IgD-negative memory B cell (primary cell): ENCODE data around the gene NR6A1. TPM values are rescaled to one million over a fixed set of nuclear protein-coding genes. Genes with fewer than 3 reads are reported as not detected.

Source experiments
- H3K27ac Mint-ChIP-seq, 3 donors: one replicate each; pipeline ENCODE4 v1.8.0; 2020 to 2022; ENCODE audit warnings: mild to moderate bottlenecking in 3 of 3, mixed read lengths in 3 of 3, moderate library complexity in 1 of 3
- H3K27me3 Mint-ChIP-seq: one replicate; pipeline ENCODE4 v1.8.0; 2021; ENCODE audit warnings: mixed read lengths
- H3K36me3 Mint-ChIP-seq: one replicate; pipeline ENCODE4 v1.8.0; 2020; ENCODE audit warnings: mild to moderate bottlenecking, mixed read lengths
- H3K4me1 Mint-ChIP-seq, 3 donors: one replicate each; pipeline ENCODE4 v1.8.0; 2020 to 2022; ENCODE audit warnings: mixed read lengths in 3 of 3, mild to moderate bottlenecking in 1 of 3
- H3K4me3 Mint-ChIP-seq, 4 donors: one replicate each; pipeline ENCODE4 v1.8.0; 2020 to 2022; ENCODE audit warnings: mild to moderate bottlenecking in 4 of 4, mixed read lengths in 4 of 4, moderate library complexity in 3 of 4
- H3K9me3 Mint-ChIP-seq, 3 donors: one replicate each; pipeline ENCODE4 v1.8.0; 2020 to 2021; ENCODE audit warnings: mixed read lengths in 3 of 3, mild to moderate bottlenecking in 1 of 3
- polyA plus RNA-seq: library from polyadenylated mRNA; unstranded; fragments of 300-500 nt; fragmentation: Illumina TruSeq; gene quantifications from one replicate; pipeline ENCODE4 v1.2.3, GENCODE V29; 2021

NR6A1 gene
- polyA plus RNA-seq, 1 donor from 2014 or later, result 0.03 TPM

DNA sequence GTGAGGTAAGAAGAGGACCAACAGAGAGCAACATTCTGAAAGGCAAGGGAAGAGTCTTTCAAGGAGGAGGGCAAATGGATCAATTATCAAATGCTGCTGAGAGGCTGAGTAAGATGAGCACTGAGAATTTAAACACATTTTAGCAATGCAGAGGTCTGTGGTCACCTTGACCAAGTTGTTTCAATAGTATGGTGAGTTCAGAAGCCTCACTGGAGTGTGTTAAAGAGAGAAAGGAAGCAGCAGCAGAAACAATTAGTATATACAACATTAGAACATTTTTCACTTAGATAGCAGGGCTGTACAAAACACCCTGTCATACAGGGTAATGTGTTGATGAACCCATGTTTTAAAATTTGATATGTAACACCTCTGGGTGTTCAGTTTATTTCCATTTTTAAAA lies 131.5 kb downstream of the NR6A1 start:
- no peaks in the 10 kb centered on the region for H3K27me3 Mint-ChIP-seq
- no peak overlapping the region for H3K4me3 Mint-ChIP-seq
- H3K4me1 Mint-ChIP-seq, result no peaks in the 10 kb centered on the region
- H3K27ac Mint-ChIP-seq, result no peak overlapping the region
- peaks cover 0 to under 1% (median 0%) of the 10 kb centered on the region in 3 donors for H3K9me3 Mint-ChIP-seq
- H3K36me3 Mint-ChIP-seq, result no peaks in the 10 kb centered on the region

DNA sequence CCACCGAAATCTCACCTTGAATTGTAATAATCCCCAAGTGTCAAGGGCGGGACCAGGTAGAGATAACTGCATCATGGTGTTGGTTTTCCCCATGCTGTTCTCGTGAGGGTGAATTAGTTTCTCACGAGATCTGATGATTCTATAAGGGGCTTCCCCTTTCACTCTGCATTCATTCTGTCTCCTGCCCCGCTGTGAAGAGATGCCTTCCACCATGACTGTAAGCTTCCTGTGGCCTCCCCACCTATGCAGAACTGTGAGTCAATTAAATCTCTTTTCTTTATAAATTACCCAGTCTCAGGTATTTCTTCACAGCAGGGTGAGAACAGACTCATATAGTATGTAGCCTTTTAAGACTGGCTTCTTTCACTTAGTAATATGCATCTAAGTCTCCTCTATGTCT lies 135.8 kb downstream of the NR6A1 start:
- Mint-ChIP-seq H3K27me3 (peaks cover 1% of the 10 kb centered on the region), H3K4me3 (no peak overlapping the region), H3K36me3 (no peaks in the 10 kb centered on the region), H3K27ac (no peak overlapping the region), H3K4me1 (no peaks in the 10 kb centered on the region), H3K9me3 (no peaks in the 10 kb centered on the region)

DNA sequence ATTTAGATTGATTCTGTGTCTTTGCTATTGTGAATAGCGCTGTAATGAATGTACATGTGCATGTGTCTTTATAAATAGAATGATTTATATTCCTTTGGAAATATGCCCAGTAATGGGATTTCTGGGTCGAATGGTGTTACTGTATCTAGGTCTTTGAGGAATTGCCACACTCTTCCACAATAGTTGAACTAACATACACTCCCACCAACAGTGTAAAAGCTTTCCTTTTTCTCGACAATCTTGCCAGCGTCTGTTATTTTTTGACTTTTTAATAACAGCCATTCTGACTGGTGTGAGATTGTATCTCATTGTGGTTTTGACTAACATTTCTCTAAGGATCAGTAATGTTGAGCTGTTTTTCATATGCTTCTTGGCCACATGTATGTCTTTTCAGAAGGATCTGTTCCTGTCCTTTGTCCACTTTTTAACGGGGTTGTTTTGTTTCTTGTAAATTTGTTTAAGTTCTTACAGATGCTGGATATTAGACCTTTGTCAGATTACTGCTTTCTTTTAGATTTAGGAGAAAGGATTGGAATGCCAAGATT lies 139.0 kb downstream of the NR6A1 start:
- H3K9me3 Mint-ChIP-seq, result no peaks in the 10 kb centered on the region
- H3K27me3 Mint-ChIP-seq, result peaks cover 1% of the 10 kb centered on the region
- peak overlapping the region in 1 of 3 donors; percentile 2 for H3K27ac Mint-ChIP-seq
- no peaks in the 10 kb centered on the region for H3K4me1 Mint-ChIP-seq
- H3K4me3 Mint-ChIP-seq, result no peak overlapping the region
- no peaks in the 10 kb centered on the region for H3K36me3 Mint-ChIP-seq

DNA sequence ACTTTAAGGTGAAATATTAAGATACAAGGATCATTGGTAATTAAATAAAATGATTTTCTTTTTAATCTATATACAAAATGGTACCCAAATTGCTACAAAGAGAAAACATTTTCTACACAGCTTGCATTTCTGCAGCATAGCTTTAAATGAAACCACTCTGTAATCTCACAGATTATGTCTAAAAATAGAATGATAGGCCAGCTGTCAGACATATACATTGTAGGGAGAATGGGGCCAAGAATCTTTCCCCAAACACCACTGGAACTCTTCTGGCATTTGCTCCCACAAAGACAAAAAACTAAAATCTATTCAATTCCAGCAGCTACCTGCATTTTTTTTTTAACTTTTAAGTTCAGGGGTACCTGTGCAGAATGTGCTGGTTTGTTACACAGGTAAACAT lies 139.8 kb downstream of the NR6A1 start:
- peaks cover 1% of the 10 kb centered on the region for H3K27me3 Mint-ChIP-seq
- no peak overlapping the region for H3K27ac Mint-ChIP-seq
- H3K9me3 Mint-ChIP-seq, result no peaks in the 10 kb centered on the region
- H3K36me3 Mint-ChIP-seq, result no peaks in the 10 kb centered on the region
- H3K4me1 Mint-ChIP-seq, result no peaks in the 10 kb centered on the region
- no peak overlapping the region for H3K4me3 Mint-ChIP-seq

DNA sequence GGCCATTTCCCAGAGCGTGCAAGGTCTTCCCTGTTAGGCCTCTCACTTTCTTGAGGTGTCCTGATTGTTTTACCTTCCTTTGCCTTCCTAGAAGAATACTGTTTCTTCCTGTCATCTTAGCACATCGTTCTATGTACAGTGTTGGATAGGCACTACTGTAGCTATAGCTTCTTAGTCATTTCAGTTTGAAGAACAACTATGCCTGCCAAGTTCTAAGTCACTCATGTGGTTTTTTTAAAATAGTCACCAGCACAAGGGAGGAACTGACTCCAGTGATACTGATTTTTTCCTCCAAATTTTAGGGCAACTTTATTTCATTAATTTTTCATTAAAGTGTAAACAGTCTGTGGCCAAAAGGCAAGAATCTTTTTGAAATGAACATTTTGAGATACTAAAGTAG lies 141.5 kb downstream of the NR6A1 start:
- Mint-ChIP-seq H3K4me1 (no peaks in the 10 kb centered on the region), H3K4me3 (no peak overlapping the region), H3K27ac (no peak overlapping the region), H3K27me3 (peaks cover 3% of the 10 kb centered on the region), H3K9me3 (no peaks in the 10 kb centered on the region), H3K36me3 (no peaks in the 10 kb centered on the region)

DNA sequence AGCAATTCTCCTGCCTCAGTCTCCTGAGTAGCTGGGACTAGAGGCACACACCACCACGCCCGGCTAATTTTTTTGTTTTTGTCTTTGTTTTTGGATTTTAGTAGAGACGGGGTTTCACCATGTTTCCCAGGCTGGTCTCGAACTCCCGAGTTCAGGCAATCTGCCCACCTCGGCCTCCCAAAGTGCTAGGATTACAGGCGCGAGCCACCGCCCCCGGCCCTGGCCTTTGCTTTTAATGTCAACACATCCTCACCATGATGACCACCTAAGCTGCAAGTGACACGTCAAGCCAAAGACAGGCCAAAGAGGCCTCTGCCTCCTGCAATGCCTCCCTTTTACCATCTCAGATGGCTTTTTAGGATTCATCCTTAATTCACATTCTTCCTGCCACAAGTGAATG lies 142.4 kb downstream of the NR6A1 start:
- H3K36me3 Mint-ChIP-seq, result no peaks in the 10 kb centered on the region
- no peak overlapping the region for H3K27ac Mint-ChIP-seq
- no peak overlapping the region for H3K4me3 Mint-ChIP-seq
- H3K9me3 Mint-ChIP-seq, result no peaks in the 10 kb centered on the region
- H3K27me3 Mint-ChIP-seq, result peaks cover 3% of the 10 kb centered on the region
- H3K4me1 Mint-ChIP-seq, result no peaks in the 10 kb centered on the region

DNA sequence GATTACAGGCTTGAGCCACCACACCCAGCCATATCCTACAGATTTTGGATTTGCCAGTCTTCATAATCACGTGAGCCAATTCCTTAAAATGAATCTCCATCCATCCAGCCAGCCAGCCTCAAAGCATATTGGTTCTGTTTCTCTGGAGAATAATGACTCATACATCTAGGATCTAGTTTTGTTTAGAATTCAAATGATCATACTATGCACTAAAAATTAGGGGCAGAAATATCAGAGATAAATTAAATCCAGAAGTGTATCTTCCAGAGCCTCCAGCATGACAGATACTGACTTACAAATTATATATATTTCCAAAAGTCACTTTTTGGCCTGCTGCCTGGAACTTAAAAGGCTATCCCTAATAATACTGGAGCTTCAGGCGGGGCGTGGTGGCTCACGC lies 144.8 kb downstream of the NR6A1 start:
- H3K4me1 Mint-ChIP-seq, result no peaks in the 10 kb centered on the region
- H3K9me3 Mint-ChIP-seq, result no peaks in the 10 kb centered on the region
- no peaks in the 10 kb centered on the region for H3K36me3 Mint-ChIP-seq
- H3K27me3 Mint-ChIP-seq, result peaks cover 1% of the 10 kb centered on the region
- no peak overlapping the region for H3K27ac Mint-ChIP-seq
- no peak overlapping the region for H3K4me3 Mint-ChIP-seq

DNA sequence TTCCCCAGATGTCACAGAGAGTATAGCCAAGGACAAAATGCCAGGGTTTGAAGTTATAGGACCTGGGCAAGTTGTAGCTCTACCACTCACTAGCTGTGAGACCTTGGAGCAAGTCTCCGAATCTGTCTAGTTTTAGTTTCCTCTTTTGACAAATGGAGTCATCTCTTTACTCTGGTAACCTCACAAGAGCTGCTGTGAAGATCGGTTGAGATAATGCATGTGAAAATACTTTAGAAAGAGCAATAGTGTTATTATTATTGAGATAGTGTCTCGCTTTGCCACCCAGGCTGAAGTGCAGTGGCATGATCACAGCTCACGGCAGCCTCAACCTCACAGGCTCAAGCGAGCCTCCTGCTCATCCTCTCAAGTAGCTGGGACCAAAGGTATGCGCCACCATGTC lies 146.0 kb downstream of the NR6A1 start:
- Mint-ChIP-seq H3K9me3 (no peaks in the 10 kb centered on the region), H3K4me1 (no peaks in the 10 kb centered on the region), H3K4me3 (no peak overlapping the region), H3K36me3 (no peaks in the 10 kb centered on the region), H3K27ac (no peak overlapping the region), H3K27me3 (peaks cover 1% of the 10 kb centered on the region)

DNA sequence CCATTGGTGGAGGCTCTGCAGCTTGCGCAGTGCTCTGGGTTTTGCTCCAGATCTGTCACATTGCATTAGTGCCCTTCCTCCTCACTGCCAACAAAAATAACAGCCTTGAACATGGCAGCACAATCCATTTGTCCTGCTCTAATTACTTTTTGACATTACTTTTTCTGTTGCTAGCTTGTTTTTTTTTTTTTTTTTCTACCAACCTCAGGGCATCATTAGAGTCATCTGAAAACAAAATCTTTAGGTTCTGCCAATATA lies 146.4 kb downstream of the NR6A1 start:
- H3K27ac Mint-ChIP-seq, result no peak overlapping the region
- H3K4me1 Mint-ChIP-seq, result no peaks in the 10 kb centered on the region
- no peak overlapping the region for H3K4me3 Mint-ChIP-seq

DNA sequence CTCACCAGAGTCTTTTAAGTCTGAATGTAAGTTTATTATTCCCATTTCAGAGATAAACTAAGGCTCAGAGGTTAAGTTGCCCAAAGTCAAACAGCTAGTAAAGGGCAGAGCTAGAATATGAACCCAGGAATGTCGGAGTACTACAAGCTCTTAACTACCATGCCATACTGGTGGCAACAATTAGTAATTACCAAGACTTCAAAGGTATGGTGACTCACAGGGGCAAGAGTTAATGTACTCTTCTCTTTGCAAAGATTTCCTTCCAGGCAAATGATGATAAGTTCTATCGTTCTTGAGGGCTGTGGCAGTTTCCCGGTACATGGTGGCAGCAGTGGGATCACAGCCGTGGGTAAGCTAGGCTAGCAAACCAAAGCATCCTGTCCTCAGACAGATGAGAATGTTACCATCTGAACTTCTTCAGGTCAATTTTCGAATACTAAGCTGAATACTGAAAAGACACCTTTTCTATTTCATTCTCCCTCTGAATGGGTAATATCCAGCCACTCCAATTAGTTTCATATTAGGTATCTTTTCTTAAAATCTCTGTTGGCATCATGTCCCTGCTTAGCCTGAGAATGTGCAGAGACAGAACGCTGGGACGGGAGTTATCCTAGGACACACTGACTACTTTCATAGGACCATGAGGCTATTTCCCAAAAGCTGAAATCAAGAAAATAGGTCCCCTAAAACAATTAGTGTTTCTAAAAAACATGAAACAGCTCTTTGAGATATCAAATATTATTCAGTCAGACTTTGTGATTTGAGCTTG lies 147.0 kb downstream of the NR6A1 start:
- no peaks in the 10 kb centered on the region for H3K9me3 Mint-ChIP-seq
- no peak overlapping the region for H3K4me3 Mint-ChIP-seq
- H3K27me3 Mint-ChIP-seq, result peaks cover 1% of the 10 kb centered on the region
- no peaks in the 10 kb centered on the region for H3K36me3 Mint-ChIP-seq
- no peaks in the 10 kb centered on the region for H3K4me1 Mint-ChIP-seq
- H3K27ac Mint-ChIP-seq, result no peak overlapping the region

More for the DNA sequence above, 146.4 kb downstream of the NR6A1 start:
- Mint-ChIP-seq H3K27me3 (peaks cover 1% of the 10 kb centered on the region), H3K36me3 (no peaks in the 10 kb centered on the region), H3K9me3 (no peaks in the 10 kb centered on the region)

DNA sequence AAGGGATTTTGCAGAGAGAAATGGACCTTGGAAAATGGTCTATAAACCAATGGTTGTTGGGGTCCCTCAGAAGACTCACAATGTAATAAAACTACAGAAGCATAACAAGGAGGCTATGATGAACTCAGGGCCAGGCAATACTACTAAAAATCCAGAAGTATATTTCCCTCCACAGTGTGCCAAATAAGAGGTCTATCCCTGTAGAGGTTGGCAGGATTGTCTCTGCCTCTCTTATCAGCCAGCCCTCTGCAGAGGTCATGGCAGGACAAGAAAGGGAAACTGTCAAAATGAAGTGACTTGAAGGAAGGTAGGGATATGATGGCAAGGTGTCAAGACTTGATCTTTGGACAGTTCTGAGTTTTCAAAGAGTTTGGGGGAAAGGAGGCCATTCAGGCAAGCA lies 148.2 kb downstream of the NR6A1 start:
- no peak overlapping the region for H3K4me3 Mint-ChIP-seq
- no peak overlapping the region for H3K27ac Mint-ChIP-seq
- peaks cover 1% of the 10 kb centered on the region for H3K27me3 Mint-ChIP-seq
- H3K4me1 Mint-ChIP-seq, result no peaks in the 10 kb centered on the region
- no peaks in the 10 kb centered on the region for H3K9me3 Mint-ChIP-seq
- H3K36me3 Mint-ChIP-seq, result no peaks in the 10 kb centered on the region

DNA sequence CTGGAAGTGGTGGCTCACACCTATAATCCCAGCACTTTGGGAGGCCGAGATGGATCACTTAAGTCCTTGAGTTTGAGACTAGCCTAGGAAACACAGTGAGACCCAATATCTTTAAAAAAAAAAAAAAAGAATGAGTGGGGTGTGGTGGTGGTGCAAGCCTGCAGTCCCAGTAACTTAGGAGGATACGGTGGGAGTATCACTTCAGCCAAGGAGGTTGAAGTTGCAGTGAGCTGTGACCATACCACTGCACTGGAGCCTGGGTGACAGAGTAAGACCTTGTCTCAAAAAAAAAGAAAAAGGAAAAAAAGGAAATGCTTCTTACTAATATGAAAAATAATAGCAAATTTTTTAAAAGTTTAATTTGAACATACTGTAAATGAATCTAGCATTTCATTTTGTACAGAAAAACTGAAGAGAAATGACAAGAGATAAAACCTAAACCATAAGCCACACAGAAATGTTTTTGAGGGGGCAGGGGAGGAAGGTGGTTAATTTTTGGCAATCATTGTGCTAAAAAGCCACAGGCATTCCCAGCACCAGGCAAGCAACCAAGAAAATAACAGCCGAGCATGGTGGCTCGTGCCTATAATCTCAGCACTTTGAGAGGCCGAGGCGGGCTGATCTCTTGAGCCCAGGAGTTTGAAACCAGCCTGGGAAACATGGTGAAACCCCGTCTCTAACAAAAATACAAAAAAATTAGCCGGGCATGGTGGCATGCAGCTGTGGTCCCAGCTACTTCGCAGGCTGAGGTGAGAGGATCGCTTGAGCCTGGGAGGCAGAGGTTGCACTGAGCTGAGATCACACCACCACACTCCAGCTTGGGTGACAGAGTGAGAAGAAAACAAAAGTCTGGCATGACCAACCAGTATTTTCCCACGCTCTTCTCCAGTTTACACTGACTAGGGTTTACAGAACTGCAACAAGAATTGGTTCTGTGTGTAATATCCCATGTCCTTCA lies 149.5 kb downstream of the NR6A1 start:
- Mint-ChIP-seq H3K9me3 (no peaks in the 10 kb centered on the region), H3K4me1 (no peaks in the 10 kb centered on the region), H3K27me3 (peaks cover 1% of the 10 kb centered on the region), H3K27ac (no peak overlapping the region), H3K36me3 (no peaks in the 10 kb centered on the region), H3K4me3 (no peak overlapping the region)

DNA sequence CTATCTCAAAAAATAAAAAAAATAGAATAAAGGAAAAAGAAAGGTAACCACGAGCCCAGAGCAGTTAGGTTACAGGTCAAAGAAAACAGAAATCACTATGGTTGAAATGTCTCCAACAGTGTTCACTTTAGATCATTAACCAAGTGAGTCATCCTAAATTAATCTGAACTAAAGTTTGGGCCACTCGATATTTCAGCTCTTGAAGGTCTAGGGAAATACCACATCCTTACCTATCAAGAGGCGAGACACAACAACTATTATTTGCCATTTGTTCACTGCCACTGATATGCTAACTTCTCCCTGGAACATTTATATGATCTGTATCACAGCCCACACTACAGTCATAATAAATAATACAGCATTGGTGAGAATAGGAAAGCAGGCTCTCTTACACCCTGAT lies 152.6 kb downstream of the NR6A1 start:
- H3K4me3 Mint-ChIP-seq, result no peak overlapping the region
- no peaks in the 10 kb centered on the region for H3K36me3 Mint-ChIP-seq
- H3K27ac Mint-ChIP-seq, result no peak overlapping the region
- no peaks in the 10 kb centered on the region for H3K4me1 Mint-ChIP-seq
- no peaks in the 10 kb centered on the region for H3K9me3 Mint-ChIP-seq
- H3K27me3 Mint-ChIP-seq, result no peaks in the 10 kb centered on the region

DNA sequence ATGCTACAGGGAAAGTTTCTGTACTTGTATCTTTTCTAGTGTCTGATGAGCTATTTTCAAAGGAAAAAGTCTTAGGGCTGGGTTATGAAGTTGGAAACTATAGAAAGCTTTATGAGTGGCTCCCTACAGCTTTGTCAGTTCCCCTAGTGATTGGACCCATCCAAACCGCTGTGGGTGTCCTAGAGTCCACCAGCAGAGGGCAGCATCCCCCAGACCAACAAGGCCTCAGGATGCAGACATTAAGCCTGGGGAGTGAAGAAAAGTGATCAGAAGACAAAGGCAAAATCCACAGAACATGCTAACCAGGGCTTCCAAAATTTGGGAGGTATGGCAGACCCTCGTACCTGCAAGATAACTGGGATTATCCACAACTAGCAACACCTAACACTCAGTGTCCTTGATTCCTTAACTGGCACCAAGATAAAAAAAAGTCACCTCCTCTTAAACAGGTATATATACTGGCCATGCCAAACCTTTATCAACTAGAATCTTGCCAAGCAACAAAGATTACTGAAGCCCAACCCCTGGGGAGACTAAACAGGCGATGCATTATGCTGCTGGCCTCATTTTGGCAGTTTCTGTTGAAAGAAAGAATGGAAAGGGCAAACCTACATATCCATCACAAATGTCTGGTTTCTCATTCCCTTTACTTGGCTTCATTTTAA lies 153.5 kb downstream of the NR6A1 start:
- no peaks in the 10 kb centered on the region for H3K4me1 Mint-ChIP-seq
- H3K27ac Mint-ChIP-seq, result no peak overlapping the region
- H3K4me3 Mint-ChIP-seq, result no peak overlapping the region
- H3K27me3 Mint-ChIP-seq, result no peaks in the 10 kb centered on the region
- H3K9me3 Mint-ChIP-seq, result no peaks in the 10 kb centered on the region
- H3K36me3 Mint-ChIP-seq, result peaks cover 2% of the 10 kb centered on the region

DNA sequence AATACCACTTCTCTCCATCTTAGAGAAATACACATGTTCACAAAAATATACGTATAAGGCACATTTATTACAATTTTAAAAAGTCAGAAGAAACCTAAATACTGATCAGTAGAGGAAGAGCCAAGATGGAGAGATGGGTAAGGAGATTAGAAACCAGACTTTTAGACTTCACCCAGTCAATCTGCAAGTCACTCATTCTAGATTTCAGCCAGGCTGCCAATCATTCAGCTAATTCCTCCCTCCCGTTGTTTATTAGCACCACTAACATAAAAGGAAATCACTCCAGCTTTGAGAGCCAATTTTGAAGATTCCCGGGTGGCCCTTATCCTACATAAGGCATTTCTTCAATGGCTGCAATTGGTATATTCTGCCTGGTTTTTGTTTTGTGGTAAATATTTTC lies 154.2 kb downstream of the NR6A1 start:
- Mint-ChIP-seq H3K27ac (no peak overlapping the region), H3K4me3 (no peak overlapping the region), H3K4me1 (no peaks in the 10 kb centered on the region)

More for the DNA sequence above, 154.2 kb downstream of the NR6A1 start:
- no peaks in the 10 kb centered on the region for H3K9me3 Mint-ChIP-seq
- H3K27me3 Mint-ChIP-seq, result peaks cover 2% of the 10 kb centered on the region
- peaks cover 2% of the 10 kb centered on the region for H3K36me3 Mint-ChIP-seq
